Subcutaneous adipose tissue (tissue), 4 donors: ENCODE measurements around the gene DGKB. TPM values are rescaled to one million over a fixed set of nuclear protein-coding genes. Genes with fewer than 3 reads are reported as not detected.

Source experiments
- total RNA-seq, 4 donors: library from RNA; depleted of rRNA; stranded (reverse); fragments of >200 nt; gene quantifications; one replicate each; pipeline ENCODE4 v1.1.0, GENCODE V29; 2016
- TF ChIP-seq, protein P1 (sequence below): fragments of 450-650 bp; IDR thresholded peaks from one replicate; pipeline ENCODE4 v1.5.1; 2016; ENCODE audit warnings: low read depth, mild to moderate bottlenecking, control low read depth, antibody characterized with exemption, moderate library complexity

DGKB gene
- total RNA-seq, 4 donors from 2014 or later = 0.17 TPM; not detected in 3

DNA sequence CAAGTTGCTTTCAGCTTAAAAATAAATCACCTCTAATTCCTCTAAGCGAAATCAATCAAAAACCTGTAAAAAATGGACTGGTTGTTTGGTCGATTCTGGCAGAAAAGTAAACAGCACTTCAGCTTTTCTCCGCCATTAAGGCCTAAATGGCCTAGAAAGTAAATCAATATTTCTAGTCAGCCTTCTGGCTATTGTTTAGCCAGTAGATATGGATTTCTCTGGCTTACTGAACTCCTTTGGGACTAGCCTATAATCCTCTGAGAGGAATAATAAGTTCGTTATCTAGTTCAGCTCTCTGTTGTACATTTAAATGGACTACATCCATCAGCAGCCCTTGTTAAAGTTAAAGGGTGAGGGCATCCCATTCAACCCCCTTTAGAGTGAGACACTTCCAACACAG, 513.0 kb downstream of the DGKB start:
- TF ChIP-seq, protein P1, sequence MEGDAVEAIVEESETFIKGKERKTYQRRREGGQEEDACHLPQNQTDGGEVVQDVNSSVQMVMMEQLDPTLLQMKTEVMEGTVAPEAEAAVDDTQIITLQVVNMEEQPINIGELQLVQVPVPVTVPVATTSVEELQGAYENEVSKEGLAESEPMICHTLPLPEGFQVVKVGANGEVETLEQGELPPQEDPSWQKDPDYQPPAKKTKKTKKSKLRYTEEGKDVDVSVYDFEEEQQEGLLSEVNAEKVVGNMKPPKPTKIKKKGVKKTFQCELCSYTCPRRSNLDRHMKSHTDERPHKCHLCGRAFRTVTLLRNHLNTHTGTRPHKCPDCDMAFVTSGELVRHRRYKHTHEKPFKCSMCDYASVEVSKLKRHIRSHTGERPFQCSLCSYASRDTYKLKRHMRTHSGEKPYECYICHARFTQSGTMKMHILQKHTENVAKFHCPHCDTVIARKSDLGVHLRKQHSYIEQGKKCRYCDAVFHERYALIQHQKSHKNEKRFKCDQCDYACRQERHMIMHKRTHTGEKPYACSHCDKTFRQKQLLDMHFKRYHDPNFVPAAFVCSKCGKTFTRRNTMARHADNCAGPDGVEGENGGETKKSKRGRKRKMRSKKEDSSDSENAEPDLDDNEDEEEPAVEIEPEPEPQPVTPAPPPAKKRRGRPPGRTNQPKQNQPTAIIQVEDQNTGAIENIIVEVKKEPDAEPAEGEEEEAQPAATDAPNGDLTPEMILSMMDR = no peak

DNA sequence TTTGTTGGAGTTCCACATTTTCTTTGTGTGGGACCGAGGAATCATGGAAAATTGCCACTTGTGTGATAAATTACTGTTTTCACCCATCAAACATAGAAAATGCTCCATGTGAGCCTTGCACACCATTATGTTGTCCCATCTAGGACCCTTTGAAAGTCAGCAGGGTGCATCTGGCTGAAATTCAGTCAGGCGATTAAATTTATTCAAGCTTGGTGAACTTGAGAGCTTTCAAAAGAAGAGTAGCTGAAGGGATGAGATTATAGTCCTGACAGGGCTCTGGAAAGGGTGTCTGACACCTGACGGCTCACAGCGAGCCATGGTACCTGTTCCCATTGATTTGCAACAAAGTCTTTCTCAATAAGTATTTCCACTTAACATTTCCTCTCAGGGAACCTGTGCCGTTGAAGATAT, 513.4 kb downstream of the DGKB start:
- TF ChIP-seq, protein P1 = no peak

DNA sequence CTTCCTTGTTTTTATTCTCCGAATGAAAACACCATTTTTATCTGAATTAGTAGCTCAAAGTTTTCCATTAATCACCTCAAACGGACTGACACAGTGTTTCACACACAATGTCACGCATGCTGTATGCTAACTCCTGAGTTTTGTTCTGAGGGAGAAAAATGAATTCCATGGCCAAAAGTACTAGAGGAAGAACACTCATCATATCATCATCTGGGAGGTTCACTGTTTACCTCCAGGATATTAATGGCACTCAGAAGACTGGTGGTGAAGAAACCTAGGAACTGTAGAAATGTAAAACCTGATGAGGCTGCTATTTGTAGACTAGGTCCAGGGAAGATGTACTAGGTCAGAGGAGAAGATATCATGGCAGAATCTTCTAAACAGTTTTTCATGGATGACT, 517.5 kb downstream of the DGKB start:
- TF ChIP-seq, protein P1 = no peak

DNA sequence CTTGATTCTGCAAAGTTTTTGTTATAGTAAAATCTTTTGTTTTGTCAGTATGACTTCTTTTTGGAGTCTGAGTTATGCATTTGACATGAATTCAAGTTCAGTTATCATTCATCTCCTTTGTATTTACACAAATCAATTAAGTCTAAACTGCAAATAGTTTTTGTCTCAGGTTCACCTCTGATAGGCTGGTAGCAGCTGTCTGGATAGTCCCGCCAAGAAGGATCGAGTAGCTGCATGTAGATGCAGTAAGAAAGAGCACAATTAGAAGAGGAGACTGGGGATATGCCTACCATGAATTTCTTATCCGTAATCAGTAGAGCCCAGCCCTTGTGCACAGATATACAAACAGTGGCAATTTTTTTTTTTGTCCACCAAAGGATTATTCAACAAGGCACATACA, 520.6 kb downstream of the DGKB start:
- TF ChIP-seq, protein P1 = no peak

DNA sequence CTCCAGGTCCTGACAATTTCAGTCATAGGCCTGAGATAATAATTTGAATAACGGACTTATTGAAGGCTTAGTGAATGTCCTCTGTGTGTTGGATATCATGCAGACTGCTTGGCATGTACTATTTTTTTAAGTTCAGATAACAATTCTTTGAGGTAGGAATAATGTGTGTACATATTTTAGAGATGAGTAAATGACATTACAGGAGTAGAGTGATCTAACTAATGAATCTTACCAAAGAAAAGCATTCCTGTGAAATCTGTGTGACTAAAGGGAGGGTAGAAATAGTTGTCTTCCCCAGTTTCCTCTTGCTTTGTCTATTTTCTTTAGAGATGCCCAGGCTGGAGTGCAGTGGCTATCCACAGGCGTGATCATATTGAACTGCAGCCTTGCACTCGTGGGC, 521.2 kb downstream of the DGKB start:
- TF ChIP-seq, protein P1 = no peak

DNA sequence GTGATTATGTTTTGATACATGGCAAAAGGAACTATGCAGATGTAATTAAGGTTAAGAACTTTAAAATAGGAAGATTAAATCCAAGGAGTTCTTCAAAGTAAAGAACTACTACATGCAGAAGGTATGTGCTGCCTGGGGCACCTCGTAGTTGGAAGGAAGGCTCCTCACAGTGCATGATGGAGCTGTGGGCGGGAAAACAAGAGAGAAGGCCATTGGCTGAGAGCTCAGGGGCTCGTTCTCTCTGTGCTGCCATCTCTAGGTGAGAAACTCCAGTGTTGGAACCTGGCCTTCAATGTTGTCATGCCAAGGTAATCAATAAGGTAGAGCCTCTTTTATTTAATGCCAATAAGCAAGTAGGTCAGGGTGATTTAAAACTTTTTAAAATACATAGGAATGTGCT, 521.7 kb downstream of the DGKB start:
- TF ChIP-seq, protein P1 = no peak

DNA sequence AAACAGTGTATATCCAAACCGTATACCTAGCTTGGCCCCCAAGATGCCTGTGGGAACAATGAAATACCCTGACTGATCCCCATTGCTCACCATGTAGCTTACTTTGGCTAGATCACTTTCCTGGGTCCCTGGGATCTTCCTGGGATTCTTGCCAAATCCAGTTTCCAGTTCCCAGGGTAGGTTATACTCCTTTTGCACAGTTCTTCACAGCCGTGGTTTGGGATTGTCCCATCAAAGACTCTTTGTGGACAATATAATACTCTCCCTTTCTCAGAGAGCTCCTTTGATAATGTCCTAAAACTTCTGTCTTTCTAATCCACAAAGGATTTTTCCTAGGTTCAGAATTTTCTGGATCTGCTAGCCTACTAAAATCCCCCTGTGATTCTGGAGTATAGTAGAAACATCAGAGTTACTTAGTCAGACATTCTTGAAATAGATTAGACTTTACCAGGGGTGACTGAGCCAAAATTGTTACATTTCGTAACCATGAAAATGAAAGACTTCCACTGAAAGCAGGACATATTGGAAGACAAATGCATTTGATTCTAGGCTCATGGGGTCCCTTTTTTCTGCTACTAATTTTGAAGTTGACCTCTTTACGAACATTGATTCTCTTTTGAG, 524.8 kb downstream of the DGKB start:
- TF ChIP-seq, protein P1 = no peak
